Lower leg skin (tissue), 4 donors: ENCODE measurements around the gene MAP2K6. TPM values are rescaled to one million over a fixed set of nuclear protein-coding genes. Genes with fewer than 3 reads are reported as not detected.
"Not testable (repeated sequence)": the region's sequence is repeated elsewhere in the genome, so short reads cannot be mapped to it uniquely, and the experiment has no call there.

Experiments
- DNase-seq, 2 donors: peaks; one replicate each; pipeline ENCODE4 v3.0.0-alpha.2; 2019; ENCODE audit warnings: low spot score in 2 of 2
- H3K4me3 ChIP-seq: fragments of 200-600 bp; sonication (generic); 2 replicates; pipeline ENCODE4 v1.5.1; 2017; ENCODE audit warnings: mild to moderate bottlenecking, low read depth; ENCODE audit not compliant: poor library complexity, severe bottlenecking
- CTCF ChIP-seq, 3 donors: fragments of 450-650 bp; IDR thresholded peaks; one replicate each; pipeline ENCODE4 v1.5.1; 2016; ENCODE audit warnings: antibody characterized with exemption in 3 of 3, mild to moderate bottlenecking in 3 of 3, moderate library complexity in 2 of 3
- POLR2A ChIP-seq, 2 donors: fragments of 450-650 bp; IDR thresholded peaks; one replicate each; pipeline ENCODE4 v1.6.1; 2016 to 2017; ENCODE audit warnings: antibody characterized with exemption in 2 of 2, mild to moderate bottlenecking in 1 of 2, moderate library complexity in 1 of 2
- WGBS, 2 donors: methylation state at CpG; one replicate each; pipeline ENCODE4 v1.1.5; 2018; 5-methylcytosine and 5-hydroxymethylcytosine counted together
- intact Hi-C: fragments of 100-400 bp; cut with DNase I; formaldehyde crosslinking; loops from one replicate; pipeline ENCODE4 v1.15.0; 2023; ENCODE audit warnings: low total_unique reads
- total RNA-seq, 4 donors: library from RNA; depleted of rRNA; stranded (reverse); fragments of >200 nt; gene quantifications; one replicate each; pipeline ENCODE4 v1.1.0, GENCODE V29; 2016

Gene MAP2K6
- total RNA-seq, 4 donors from 2014 or later = 1.7 to 4.4 (median 2.0) TPM

GRCh38 chr17:69471406-69471805 is 56.9 kb downstream of the MAP2K6 start:
- 96 to 98% methylated on average over 3 of the region's 3 CpGs for WGBS, 2 donors
- TF ChIP-seq POLR2A (IDR thresholded peaks at IDR 0.05) (no peak), CTCF (IDR thresholded peaks at IDR 0.05) (no peak)
- intact Hi-C loops = no loop called here
- no peak overlapping the region for H3K4me3 ChIP-seq
- DNase-seq = no peak

- WGBS, 2 donors = 29 to 36% methylated on average over 7 of the region's 7 CpGs
- DNase-seq = no peak
- TF ChIP-seq POLR2A (IDR thresholded peaks at IDR 0.05) (no peak), CTCF (IDR thresholded peaks at IDR 0.05) (no peak)
- H3K4me3 ChIP-seq = no peak overlapping the region
- intact Hi-C loops = no loop called here
Observed at GRCh38 chr17:69473841-69474831, 59.6 kb downstream of the MAP2K6 start.

- no peak for DNase-seq
- intact Hi-C loops = no loop called here
- H3K4me3 ChIP-seq = no peak overlapping the region
- WGBS, 2 donors = 88 to 91% methylated on average over 6 of the region's 6 CpGs
- TF ChIP-seq POLR2A (IDR thresholded peaks at IDR 0.05) (no peak), CTCF (IDR thresholded peaks at IDR 0.05) (no peak)
Observed at GRCh38 chr17:69477204-69477902, 62.9 kb downstream of the MAP2K6 start.

- H3K4me3 ChIP-seq = no peak overlapping the region
- intact Hi-C loops = no loop called here
- DNase-seq = no peak
- 96 to 99% methylated on average over 4 of the region's 4 CpGs for WGBS, 2 donors
- TF ChIP-seq POLR2A (IDR thresholded peaks at IDR 0.05) = no peak
- TF ChIP-seq CTCF (IDR thresholded peaks at IDR 0.05) = no peak
Observed at GRCh38 chr17:69477903-69478266, 63.4 kb downstream of the MAP2K6 start.

GRCh38 chr17:69478916-69479315 is 64.4 kb downstream of the MAP2K6 start:
- intact Hi-C loops = no loop called here
- no peak for TF ChIP-seq POLR2A (IDR thresholded peaks at IDR 0.05)
- TF ChIP-seq CTCF (IDR thresholded peaks at IDR 0.05) = no peak
- no peak for DNase-seq
- WGBS, 2 donors = 84 to 92% methylated on average over 4 of the region's 4 CpGs
- H3K4me3 ChIP-seq = no peak overlapping the region

GRCh38 chr17:69479756-69480155 is 65.3 kb downstream of the MAP2K6 start:
- H3K4me3 ChIP-seq, intact Hi-C loops, DNase-seq: not testable (repeated sequence)
- WGBS, 2 donors = 91 to 97% methylated on average over 7 of the region's 7 CpGs
